ENCODE measurements around the gene RPS15.

Gene RPS15

GRCh38 chr19:1425102-1425837, 12.9 kb upstream of the RPS15 start:
- TF ChIP-seq CTCF (IDR thresholded peaks at IDR 0.05; ENCODE audit: low read depth, low read length): no peak
- DNase-seq (ENCODE audit: low read depth in 2 of 2): no peak
- H3K4me3 ChIP-seq (replicated peaks in 1 of 2; ENCODE audit: low read depth in 2 of 2, low read length in 2 of 2): no peak overlapping the region

- no peak overlapping the region for H3K4me3 ChIP-seq (replicated peaks in 1 of 2; ENCODE audit: low read depth in 2 of 2, low read length in 2 of 2)
- no peak for TF ChIP-seq CTCF (IDR thresholded peaks at IDR 0.05; ENCODE audit: low read depth, low read length)
- no peak for DNase-seq (ENCODE audit: low read depth in 2 of 2)
Observed at GRCh38 chr19:1425902-1426301, 12.3 kb upstream of the RPS15 start.

- no peak overlapping the region for H3K4me3 ChIP-seq (replicated peaks in 1 of 2; ENCODE audit: low read depth in 2 of 2, low read length in 2 of 2)
- DNase-seq (ENCODE audit: low read depth in 2 of 2): no peak
- no peak for TF ChIP-seq CTCF (IDR thresholded peaks at IDR 0.05; ENCODE audit: low read depth, low read length)
Observed at GRCh38 chr19:1426736-1427135, 11.5 kb upstream of the RPS15 start.

GRCh38 chr19:1427221-1427920, 10.8 kb upstream of the RPS15 start:
- TF ChIP-seq CTCF (IDR thresholded peaks at IDR 0.05; ENCODE audit: low read depth, low read length): no peak
- no peak overlapping the region for H3K4me3 ChIP-seq (replicated peaks in 1 of 2; ENCODE audit: low read depth in 2 of 2, low read length in 2 of 2)
- DNase-seq (ENCODE audit: low read depth in 2 of 2): no peak

GRCh38 chr19:1428738-1429391, 9.3 kb upstream of the RPS15 start:
- no peak for TF ChIP-seq CTCF (IDR thresholded peaks at IDR 0.05; ENCODE audit: low read depth, low read length)
- DNase-seq (ENCODE audit: low read depth in 2 of 2): no peak

GRCh38 chr19:1429750-1430149, 8.4 kb upstream of the RPS15 start:
- no peak overlapping the region for H3K4me3 ChIP-seq (replicated peaks in 1 of 2; ENCODE audit: low read depth in 2 of 2, low read length in 2 of 2)
- TF ChIP-seq CTCF (IDR thresholded peaks at IDR 0.05; ENCODE audit: low read depth, low read length): no peak
- peak in 1 of 2 donors; percentile 50 for DNase-seq (ENCODE audit: low read depth in 2 of 2)

More at GRCh38 chr19:1428738-1429391, 9.3 kb upstream of the RPS15 start:
- no peak overlapping the region for H3K4me3 ChIP-seq (replicated peaks in 1 of 2; ENCODE audit: low read depth in 2 of 2, low read length in 2 of 2)
